ENCODE data around the gene ID3. TPM values are rescaled to one million over a fixed set of nuclear protein-coding genes. Genes with fewer than 3 reads are reported as not detected.

Gene ID3
- total RNA-seq, 1 donor from 2014 or later: 86.9 TPM

DNA sequence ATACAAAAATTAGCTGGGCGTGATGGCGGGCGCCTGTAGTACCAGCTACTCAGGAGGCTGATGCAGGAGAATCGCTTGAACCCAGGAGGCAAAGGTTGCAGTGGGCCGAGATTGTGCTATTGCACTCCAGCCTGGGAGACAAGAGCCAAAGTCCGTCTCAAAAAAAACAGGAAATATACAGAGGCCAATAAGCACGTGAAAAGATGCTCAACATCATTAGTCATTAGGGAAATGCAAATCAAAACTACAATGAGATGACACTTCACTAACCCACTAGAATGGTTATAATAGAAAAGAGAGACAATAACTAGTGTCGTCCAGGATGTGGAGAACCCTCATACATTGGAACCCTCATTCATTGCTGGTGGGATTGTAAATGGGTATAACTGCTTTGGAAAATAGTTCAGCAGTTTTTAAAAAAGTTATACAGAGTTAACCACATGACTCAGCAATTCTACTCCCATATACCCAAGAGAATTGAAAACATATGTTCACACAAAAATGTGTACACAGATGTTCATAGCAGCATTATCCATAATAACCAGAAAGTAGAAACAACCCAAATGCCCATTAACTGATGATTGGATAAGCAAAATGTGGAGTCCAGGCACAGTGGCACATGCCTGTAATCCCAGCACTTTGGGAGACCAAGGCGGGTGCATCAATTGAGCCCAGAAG lies 21.9 kb downstream of the ID3 start:
- DNase-seq (ENCODE audit: extremely low spot score, unreplicated experiment): no peak
- peak overlapping the region; percentile 50 for H3K27ac Mint-ChIP-seq (ENCODE audit: unreplicated experiment)
- H3K4me3 Mint-ChIP-seq (ENCODE audit: unreplicated experiment): no peak overlapping the region
- TF ChIP-seq, protein P1, sequence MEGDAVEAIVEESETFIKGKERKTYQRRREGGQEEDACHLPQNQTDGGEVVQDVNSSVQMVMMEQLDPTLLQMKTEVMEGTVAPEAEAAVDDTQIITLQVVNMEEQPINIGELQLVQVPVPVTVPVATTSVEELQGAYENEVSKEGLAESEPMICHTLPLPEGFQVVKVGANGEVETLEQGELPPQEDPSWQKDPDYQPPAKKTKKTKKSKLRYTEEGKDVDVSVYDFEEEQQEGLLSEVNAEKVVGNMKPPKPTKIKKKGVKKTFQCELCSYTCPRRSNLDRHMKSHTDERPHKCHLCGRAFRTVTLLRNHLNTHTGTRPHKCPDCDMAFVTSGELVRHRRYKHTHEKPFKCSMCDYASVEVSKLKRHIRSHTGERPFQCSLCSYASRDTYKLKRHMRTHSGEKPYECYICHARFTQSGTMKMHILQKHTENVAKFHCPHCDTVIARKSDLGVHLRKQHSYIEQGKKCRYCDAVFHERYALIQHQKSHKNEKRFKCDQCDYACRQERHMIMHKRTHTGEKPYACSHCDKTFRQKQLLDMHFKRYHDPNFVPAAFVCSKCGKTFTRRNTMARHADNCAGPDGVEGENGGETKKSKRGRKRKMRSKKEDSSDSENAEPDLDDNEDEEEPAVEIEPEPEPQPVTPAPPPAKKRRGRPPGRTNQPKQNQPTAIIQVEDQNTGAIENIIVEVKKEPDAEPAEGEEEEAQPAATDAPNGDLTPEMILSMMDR (IDR thresholded peaks at IDR 0.05): no peak
- no peaks in the 10 kb centered on the region for H3K36me3 Mint-ChIP-seq (ENCODE audit: unreplicated experiment)
- no peaks in the 10 kb centered on the region for H3K27me3 Mint-ChIP-seq (ENCODE audit: unreplicated experiment)
- H3K4me1 Mint-ChIP-seq (ENCODE audit: unreplicated experiment): peaks cover 16% of the 10 kb centered on the region
- no peaks in the 10 kb centered on the region for H3K9me3 Mint-ChIP-seq (ENCODE audit: unreplicated experiment)

DNA sequence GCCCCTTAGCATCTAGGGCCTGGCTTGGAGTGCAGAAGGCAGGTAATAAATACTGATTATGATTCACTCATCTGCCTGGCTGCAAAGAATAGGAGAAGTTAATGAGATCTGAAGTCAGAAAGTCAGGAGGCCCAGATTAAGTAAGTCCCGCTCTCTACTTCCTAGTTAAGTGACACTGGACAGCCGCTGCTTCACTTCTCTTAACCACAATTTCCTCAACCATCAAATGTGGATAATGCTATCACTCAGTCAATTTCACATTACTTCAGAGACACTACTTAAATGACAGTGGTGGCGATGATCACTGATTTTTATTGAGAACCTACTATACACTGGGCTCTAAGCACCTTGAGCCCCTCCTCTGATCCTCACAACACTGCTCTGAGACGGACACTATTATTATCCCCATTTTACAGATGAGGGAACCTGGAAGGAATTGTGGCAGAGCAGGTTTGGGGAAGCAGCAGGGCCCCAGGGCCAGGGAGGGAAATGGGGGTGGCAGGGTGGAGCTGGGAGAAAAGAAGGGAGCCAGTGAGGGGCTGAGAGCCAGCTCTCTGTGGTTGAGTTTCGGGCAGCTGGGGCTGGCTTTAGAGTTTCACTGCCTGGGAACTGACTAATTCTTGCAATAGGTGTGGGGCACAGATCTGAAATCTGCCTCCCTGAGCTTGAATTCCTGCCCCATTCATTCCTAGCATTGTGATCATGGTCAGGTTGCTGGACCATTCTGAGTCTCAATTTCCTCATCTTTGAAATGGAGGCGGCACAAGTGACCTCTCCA lies 25.9 kb downstream of the ID3 start:
- no peak overlapping the region for H3K27ac Mint-ChIP-seq (ENCODE audit: unreplicated experiment)
- no peak overlapping the region for H3K4me3 Mint-ChIP-seq (ENCODE audit: unreplicated experiment)
- H3K4me1 Mint-ChIP-seq (ENCODE audit: unreplicated experiment): peaks cover 36% of the 10 kb centered on the region
- no peaks in the 10 kb centered on the region for H3K9me3 Mint-ChIP-seq (ENCODE audit: unreplicated experiment)
- TF ChIP-seq, protein P1 (IDR thresholded peaks at IDR 0.05): no peak
- no peak for DNase-seq (ENCODE audit: extremely low spot score, unreplicated experiment)
- H3K36me3 Mint-ChIP-seq (ENCODE audit: unreplicated experiment): no peaks in the 10 kb centered on the region
- H3K27me3 Mint-ChIP-seq (ENCODE audit: unreplicated experiment): no peaks in the 10 kb centered on the region

DNA sequence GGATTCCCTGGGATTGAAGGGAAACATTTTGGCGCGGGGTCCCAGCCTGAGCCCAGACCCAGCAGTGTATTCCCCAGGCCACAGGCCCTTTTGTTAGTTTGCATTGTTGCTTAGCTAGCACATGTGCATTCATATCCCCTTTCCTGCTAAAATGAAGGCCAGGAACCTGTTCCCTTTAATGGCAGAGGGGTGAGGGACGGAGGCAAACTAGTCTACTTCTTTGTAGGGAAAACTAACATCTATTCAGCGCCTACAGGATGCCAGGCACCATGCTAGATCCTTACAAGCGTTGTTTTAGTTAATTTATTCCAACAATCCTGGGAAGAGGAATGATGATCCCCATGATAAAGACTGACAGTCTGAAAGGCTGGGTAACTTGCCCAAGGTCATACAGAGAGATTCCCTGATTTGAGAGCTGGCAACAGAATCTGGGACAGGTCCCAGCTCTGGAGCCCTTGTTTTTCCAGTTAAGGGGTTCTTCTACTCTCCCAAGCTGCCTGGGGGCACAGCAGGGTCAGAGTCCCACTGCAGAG lies 27.7 kb downstream of the ID3 start:
- no peak overlapping the region for H3K27ac Mint-ChIP-seq (ENCODE audit: unreplicated experiment)
- no peaks in the 10 kb centered on the region for H3K36me3 Mint-ChIP-seq (ENCODE audit: unreplicated experiment)
- peaks cover 34% of the 10 kb centered on the region for H3K4me1 Mint-ChIP-seq (ENCODE audit: unreplicated experiment)
- H3K9me3 Mint-ChIP-seq (ENCODE audit: unreplicated experiment): no peaks in the 10 kb centered on the region
- no peaks in the 10 kb centered on the region for H3K27me3 Mint-ChIP-seq (ENCODE audit: unreplicated experiment)
- TF ChIP-seq, protein P1 (IDR thresholded peaks at IDR 0.05): no peak
- peak overlapping the region; percentile 90 for H3K4me3 Mint-ChIP-seq (ENCODE audit: unreplicated experiment)
- DNase-seq (ENCODE audit: extremely low spot score, unreplicated experiment): no peak

DNA sequence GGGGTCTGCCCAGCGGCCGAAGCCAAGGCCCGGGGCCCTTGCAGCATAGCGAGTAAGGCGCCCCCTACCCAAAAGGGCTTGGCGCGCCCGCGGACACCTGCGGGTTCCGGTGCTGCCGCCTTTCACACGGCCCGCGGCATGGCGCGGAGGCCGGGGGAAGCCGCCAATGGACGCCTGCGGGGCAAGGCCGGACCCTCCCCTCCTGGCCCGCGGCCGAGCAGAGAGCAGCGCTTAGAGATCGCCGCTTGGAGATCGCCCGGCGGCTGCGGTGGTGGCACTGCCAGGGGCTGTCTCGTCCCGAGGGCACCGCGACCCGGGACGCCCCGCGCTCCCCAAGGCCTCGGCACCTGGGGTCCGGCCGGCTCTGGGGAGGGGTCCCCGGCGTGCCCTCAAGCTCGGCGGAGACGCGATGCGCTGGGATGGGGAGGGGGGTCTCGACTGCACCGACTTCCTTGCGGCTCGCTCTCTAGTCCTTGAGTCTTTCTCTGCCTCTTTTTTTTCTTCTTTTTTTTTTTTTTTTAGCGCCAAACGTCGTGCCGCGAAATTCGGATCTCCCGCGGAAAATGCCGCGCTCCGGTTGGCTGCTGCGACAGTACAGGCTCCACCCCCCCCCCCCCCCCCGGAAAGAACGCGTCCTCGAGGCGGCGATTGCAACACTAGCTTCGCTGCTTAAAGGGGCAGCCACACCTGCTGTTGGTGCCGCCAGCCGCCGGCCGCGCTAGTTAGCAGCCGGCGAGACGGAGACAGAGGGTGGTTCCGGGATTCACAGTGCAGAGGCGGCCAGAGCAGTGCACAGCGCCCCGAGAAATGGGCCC lies 28.3 kb downstream of the ID3 start, which contains the start of gene E2F2:
E2F2 (minus strand) TSS at position 487 of the 815 bp plus-strand sequence; CDS start at position 47, 440 bp downstream.
- peak; percentile 89 for DNase-seq (ENCODE audit: extremely low spot score, unreplicated experiment)
- TF ChIP-seq, protein P1 (IDR thresholded peaks at IDR 0.05): no peak
- Mint-ChIP-seq H3K36me3 (ENCODE audit: unreplicated experiment) (no peaks in the 10 kb centered on the region), H3K27ac (ENCODE audit: unreplicated experiment) (no peak within 1 kb of the TSS), H3K4me1 (ENCODE audit: unreplicated experiment) (peaks cover 38% of the 10 kb centered on the region), H3K4me3 (ENCODE audit: unreplicated experiment) (peak within 1 kb of the TSS; percentile 90), H3K27me3 (ENCODE audit: unreplicated experiment) (no peaks in the 10 kb centered on the region), H3K9me3 (ENCODE audit: unreplicated experiment) (no peaks in the 10 kb centered on the region)
